WERI-Rb-1 (cell line): ENCODE data around the gene DHX16.

Experiments used
- DNase-seq: peaks from one replicate; pipeline ENCODE4 v3.0.0-alpha.2; 2020
- H3K27ac ChIP-seq: fragments of 250-450 bp; sonication (Bioruptor Pico); 2 replicates; pipeline ENCODE4 v1.5.1; 2020; ENCODE audit warnings: mild to moderate bottlenecking, moderate library complexity
- H3K27me3 ChIP-seq: fragments of 250-450 bp; sonication (Bioruptor Pico); 2 replicates; pipeline ENCODE4 v1.5.1; 2021; ENCODE audit warnings: mild to moderate bottlenecking, low read depth, moderate library complexity; ENCODE audit not compliant: insufficient read depth, severe bottlenecking
- H3K36me3 ChIP-seq: fragments of 250-450 bp; sonication (Bioruptor Pico); 2 replicates; pipeline ENCODE4 v1.5.1; 2020; ENCODE audit warnings: mild to moderate bottlenecking, moderate library complexity
- H3K4me3 ChIP-seq: 2 replicates; pipeline ENCODE4 v1.5.1; 2011; ENCODE audit warnings: low read depth, mild to moderate bottlenecking, control low read depth, low read length
- H3K9me3 ChIP-seq: fragments of 250-450 bp; sonication (Bioruptor Pico); 2 replicates; pipeline ENCODE4 v1.5.1; 2021; ENCODE audit warnings: mild to moderate bottlenecking, moderate library complexity; ENCODE audit not compliant: severe bottlenecking
- CTCF ChIP-seq: IDR thresholded peaks from 2 replicates; pipeline ENCODE4 v1.5.1; 2011; ENCODE audit warnings: low read depth, mild to moderate bottlenecking, control low read depth, inconsistent platforms, low read length

Gene DHX16

GRCh38 chr6:30610065-30610464 lies 62.7 kb downstream of the DHX16 start:
- no peak for TF ChIP-seq CTCF
- no peaks in the 10 kb centered on the region for H3K27me3 ChIP-seq
- no peak overlapping the region for H3K4me3 ChIP-seq
- peaks cover 79% of the 10 kb centered on the region for H3K36me3 ChIP-seq
- H3K9me3 ChIP-seq, result no peaks in the 10 kb centered on the region
- no peak for DNase-seq
- no peak overlapping the region for H3K27ac ChIP-seq

GRCh38 chr6:30603961-30604360 lies 68.8 kb downstream of the DHX16 start:
- no peak overlapping the region for H3K4me3 ChIP-seq
- peaks cover 97% of the 10 kb centered on the region for H3K36me3 ChIP-seq
- H3K9me3 ChIP-seq, result no peaks in the 10 kb centered on the region
- no peaks in the 10 kb centered on the region for H3K27me3 ChIP-seq
- no peak overlapping the region for H3K27ac ChIP-seq
- TF ChIP-seq CTCF, result no peak
- DNase-seq, result no peak
